AG09309 (cell line): ENCODE measurements around the gene EEF1A1.
"Not testable (repeated sequence)": the region's sequence is repeated elsewhere in the genome, so short reads cannot be mapped to it uniquely, and the experiment has no call there.

Experiments used
- DNase-seq: peaks from one replicate; pipeline ENCODE4 v3.0.0-alpha.2; 2010; ENCODE audit warnings: low read depth
- H3K4me3 ChIP-seq: 2 replicates; pipeline ENCODE4 v1.5.1; 2011; ENCODE audit warnings: mild to moderate bottlenecking, low read depth, low read length, moderate library complexity; ENCODE audit not compliant: control insufficient read depth
- CTCF ChIP-seq: IDR thresholded peaks from 2 replicates; pipeline ENCODE4 v1.5.1; 2011; ENCODE audit warnings: mild to moderate bottlenecking, low read depth, low read length, inconsistent platforms; ENCODE audit not compliant: insufficient read depth, control insufficient read depth; ENCODE audit errors: missing control alignments

The EEF1A1 gene

GRCh38 chr6:73532293-73532692 is 11.5 kb upstream of the EEF1A1 start:
- no peak overlapping the region for H3K4me3 ChIP-seq
- TF ChIP-seq CTCF: no peak
- no peak for DNase-seq

GRCh38 chr6:73528897-73529296 is 8.1 kb upstream of the EEF1A1 start:
- no peak overlapping the region for H3K4me3 ChIP-seq
- no peak for DNase-seq
- no peak for TF ChIP-seq CTCF

- DNase-seq: no peak
- TF ChIP-seq CTCF: no peak
- H3K4me3 ChIP-seq: no peak overlapping the region
Measured at GRCh38 chr6:73525546-73526330, 4.9 kb upstream of the EEF1A1 start.

GRCh38 chr6:73523434-73524123 is 2.7 kb upstream of the EEF1A1 start:
- DNase-seq: no peak
- H3K4me3 ChIP-seq: peak overlapping the region; percentile 47

GRCh38 chr6:73521351-73521985 is 636 bp upstream of the EEF1A1 start:
- TF ChIP-seq CTCF: no peak
- DNase-seq: peak; percentile 59
- H3K4me3 ChIP-seq: peak overlapping the region; percentile 52

More at GRCh38 chr6:73523434-73524123, 2.7 kb upstream of the EEF1A1 start:
- no peak for TF ChIP-seq CTCF

- DNase-seq: peak; percentile 52
- TF ChIP-seq CTCF: no peak
- peak overlapping the region; percentile 87 for H3K4me3 ChIP-seq
Measured at GRCh38 chr6:73519926-73520687, 725 bp downstream of the EEF1A1 start.

- DNase-seq: not testable (repeated sequence)
- H3K4me3 ChIP-seq: peak overlapping the region; percentile 87
Measured at GRCh38 chr6:73518982-73519881, 1.6 kb downstream of the EEF1A1 start.

GRCh38 chr6:73518100-73518981 is 2.5 kb downstream of the EEF1A1 start:
- peak overlapping the region; percentile 87 for H3K4me3 ChIP-seq
- DNase-seq: not testable (repeated sequence)
